H9 (cell line): ENCODE measurements around the gene EFCAB11. TPM values are rescaled to one million over a fixed set of nuclear protein-coding genes. Genes with fewer than 3 reads are reported as not detected.
A peak's percentile ranks its signal among the peaks of the same experiment; 100 is the strongest.

Experiments used
- DNase-seq: peaks from one replicate; pipeline ENCODE4 v3.0.0-alpha.2; 2017
- H2AFZ ChIP-seq: one replicate; pipeline ENCODE4 v1.6.1; 2013; ENCODE audit warnings: mild to moderate bottlenecking, low read length, control low read depth, moderate library complexity
- H2AK5ac ChIP-seq: 2 replicates; pipeline ENCODE4 v1.6.1; 2013; ENCODE audit warnings: low read length, control low read depth, mixed read lengths; ENCODE audit not compliant: insufficient read length
- H2BK120ac ChIP-seq: one replicate; pipeline ENCODE4 v1.6.1; 2013; ENCODE audit warnings: low read depth, mild to moderate bottlenecking, low read length, control low read depth, inconsistent platforms; ENCODE audit not compliant: poor library complexity, severe bottlenecking
- H2BK12ac ChIP-seq: 2 replicates; pipeline ENCODE4 v1.6.1; 2013; ENCODE audit warnings: low read length, control low read depth, mixed read lengths, low read depth; ENCODE audit not compliant: insufficient read length
- H2BK15ac ChIP-seq: 2 replicates; pipeline ENCODE4 v1.6.1; 2013; ENCODE audit warnings: low read depth, low read length, control low read depth
- H2BK20ac ChIP-seq: one replicate; pipeline ENCODE4 v1.6.1; 2013; ENCODE audit warnings: low read depth, mild to moderate bottlenecking, low read length, control low read depth, inconsistent platforms; ENCODE audit not compliant: poor library complexity, severe bottlenecking
- H2BK5ac ChIP-seq: 2 replicates; pipeline ENCODE4 v1.6.1; 2013; ENCODE audit warnings: low read length, control low read depth, mixed read lengths; ENCODE audit not compliant: insufficient read length
- H3K14ac ChIP-seq: 2 replicates; pipeline ENCODE4 v1.6.1; 2013; ENCODE audit warnings: low read length, control low read depth; ENCODE audit not compliant: insufficient read depth
- H3K18ac ChIP-seq: 2 replicates; pipeline ENCODE4 v1.6.1; 2013; ENCODE audit warnings: low read depth, mild to moderate bottlenecking, mixed read lengths, low read length, control low read depth; ENCODE audit not compliant: insufficient read length
- H3K23ac ChIP-seq: 2 replicates; pipeline ENCODE4 v1.6.1; 2013; ENCODE audit warnings: low read length, control low read depth, mixed read lengths, low read depth; ENCODE audit not compliant: insufficient read length
- H3K23me2 ChIP-seq: 2 replicates; pipeline ENCODE4 v1.6.1; 2013; ENCODE audit warnings: low read depth, mild to moderate bottlenecking, mixed read lengths, low read length, control low read depth; ENCODE audit not compliant: insufficient read length, poor library complexity, severe bottlenecking
- H3K27ac ChIP-seq: 2 replicates; pipeline ENCODE4 v1.5.1; 2013; ENCODE audit warnings: low read length, control low read depth, mixed read lengths, low read depth; ENCODE audit not compliant: insufficient read length
- H3K27me3 ChIP-seq: 2 replicates; pipeline ENCODE4 v1.6.1; 2013; ENCODE audit warnings: low read length, control low read depth, inconsistent platforms; ENCODE audit not compliant: insufficient read depth
- H3K4ac ChIP-seq: 2 replicates; pipeline ENCODE4 v1.6.1; 2013; ENCODE audit warnings: low read depth, mild to moderate bottlenecking, control low read depth, inconsistent platforms, low read length, moderate library complexity
- H3K4me1 ChIP-seq: 2 replicates; pipeline ENCODE4 v1.6.1; 2013; ENCODE audit warnings: low read length, control low read depth, inconsistent platforms; ENCODE audit not compliant: insufficient read depth
- H3K4me2 ChIP-seq: 2 replicates; pipeline ENCODE4 v1.6.1; 2013; ENCODE audit warnings: low read length, control low read depth, mixed read lengths; ENCODE audit not compliant: insufficient read length, insufficient read depth
- H3K56ac ChIP-seq: 2 replicates; pipeline ENCODE4 v1.6.1; 2013; ENCODE audit warnings: low read depth, mild to moderate bottlenecking, mixed read lengths, low read length, control low read depth; ENCODE audit not compliant: insufficient read length
- H3K79me1 ChIP-seq: 2 replicates; pipeline ENCODE4 v1.6.1; 2013; ENCODE audit warnings: low read depth, mild to moderate bottlenecking, moderate library complexity, low read length, control low read depth, inconsistent platforms; ENCODE audit not compliant: insufficient read depth, poor library complexity, severe bottlenecking
- H3K79me2 ChIP-seq: 2 replicates; pipeline ENCODE4 v1.6.1; 2013; ENCODE audit warnings: low read length, control low read depth, inconsistent platforms; ENCODE audit not compliant: insufficient read depth
- H3K9ac ChIP-seq: 2 replicates; pipeline ENCODE4 v1.6.1; 2013; ENCODE audit warnings: low read length, control low read depth, mixed read lengths; ENCODE audit not compliant: insufficient read length; ENCODE audit errors: extremely low read depth
- H3K9me3 ChIP-seq: one replicate; pipeline ENCODE4 v1.6.1; 2013; ENCODE audit warnings: low read depth, low read length, inconsistent platforms; ENCODE audit not compliant: control insufficient read depth
- H3T11ph ChIP-seq: one replicate; pipeline ENCODE4 v1.6.1; 2013; ENCODE audit warnings: mild to moderate bottlenecking, low read length, control low read depth, inconsistent platforms
- H4K20me1 ChIP-seq: one replicate; pipeline ENCODE4 v1.6.1; 2013; ENCODE audit not compliant: control insufficient read depth, insufficient read length, insufficient read depth
- H4K5ac ChIP-seq: 2 replicates; pipeline ENCODE4 v1.6.1; 2013; ENCODE audit warnings: low read depth, mild to moderate bottlenecking, mixed read lengths, low read length, control low read depth; ENCODE audit not compliant: insufficient read length
- H4K8ac ChIP-seq: replicated peaks from 2 replicates; pipeline ENCODE4 v1.6.1; 2013; ENCODE audit warnings: low read length, control low read depth, mixed read lengths, low read depth; ENCODE audit not compliant: insufficient read length
- H4K91ac ChIP-seq: 2 replicates; pipeline ENCODE4 v1.6.1; 2013; ENCODE audit warnings: low read depth, mild to moderate bottlenecking, moderate library complexity, mixed read lengths, low read length, control low read depth; ENCODE audit not compliant: insufficient read length
- H3K27ac Mint-ChIP-seq, 3 experiments: 2 replicates in 2 of 3; 3 replicates in 1 of 3; pipeline ENCODE4 v1.8.0; 2020 to 2021; ENCODE audit warnings: mixed read lengths in 3 of 3, mild to moderate bottlenecking in 1 of 3, moderate library complexity in 1 of 3
- H3K27me3 Mint-ChIP-seq: 2 replicates; pipeline ENCODE4 v1.8.0; 2021; ENCODE audit warnings: low read depth, mild to moderate bottlenecking, moderate library complexity, mixed read lengths
- H3K36me3 Mint-ChIP-seq, 3 experiments: 2 replicates in 2 of 3; 3 replicates in 1 of 3; pipeline ENCODE4 v1.8.0; 2020 to 2021; ENCODE audit warnings: low read depth in 3 of 3, mixed read lengths in 3 of 3; ENCODE audit not compliant: insufficient read depth in 1 of 3
- H3K4me1 Mint-ChIP-seq, 2 experiments: 2 replicates each; pipeline ENCODE4 v1.8.0; 2020; ENCODE audit warnings: mixed read lengths in 2 of 2
- H3K4me3 Mint-ChIP-seq, 2 experiments: 2 replicates in 1 of 2; 3 replicates in 1 of 2; pipeline ENCODE4 v1.8.0; 2020 to 2021; ENCODE audit warnings: mild to moderate bottlenecking in 2 of 2, mixed read lengths in 2 of 2, moderate library complexity in 1 of 2
- H3K9me3 Mint-ChIP-seq, 2 experiments: 2 replicates in 1 of 2; 3 replicates in 1 of 2; pipeline ENCODE4 v1.8.0; 2020; ENCODE audit warnings: mild to moderate bottlenecking in 2 of 2, mixed read lengths in 2 of 2, moderate library complexity in 1 of 2
- WGBS: extraction: QIAGEN DNeasy Blood & Tissue Kit; methylation state at CpG from one replicate; pipeline ENCODE4 v1.1.7; 2013; ENCODE audit warnings: missing lambda C conversion rate, low lambda C conversion rate, mixed read lengths; ENCODE audit not compliant: insufficient read length; ENCODE audit errors: extremely low coverage; 5-methylcytosine and 5-hydroxymethylcytosine counted together
- total RNA-seq: library from RNA; stranded (reverse); gene quantifications from 2 replicates; pipeline ENCODE4 v1.2.1, GENCODE V29; 2021
- TF ChIP-seq, protein P1 (sequence below): fragments of 200-600 bp; sonication (generic); conservative IDR thresholded peaks from 3 replicates; pipeline ENCODE4 v1.8.0; 2021; ENCODE audit warnings: antibody characterized with exemption, mild to moderate bottlenecking

EFCAB11 gene
- total RNA-seq, 1 experiment from 2014 or later = 17.4 TPM

GRCh38 chr14:89955022-89955744 lies 653 bp upstream of the EFCAB11 start:
- no CpG with 5 or more reads among the region's 20 CpGs for WGBS
- peaks cover 14 to 37% (median 22%) of the 10 kb centered on the region in 3 experiments for H3K36me3 Mint-ChIP-seq
- peak overlapping the region in 2 of 3 experiments; percentile 80 to 82; a peak in 4 of 7 replicates for H3K27ac Mint-ChIP-seq
- no peaks in the 10 kb centered on the region for H3K9me3 ChIP-seq
- no peak overlapping the region for H3K27ac ChIP-seq
- peak overlapping the region; percentile 94 to 96 for H3K4me3 Mint-ChIP-seq
- peaks cover 0 to 2% of the 10 kb centered on the region in 2 experiments; a peak in 1 of 5 replicates for H3K9me3 Mint-ChIP-seq
- H2AK5ac ChIP-seq = no peak overlapping the region
- no peak for DNase-seq
- H4K91ac ChIP-seq = no peak overlapping the region
- no peak overlapping the region for H3K23ac ChIP-seq
- H3K4ac ChIP-seq = no peak overlapping the region
- peak overlapping the region; percentile 59 for H3K9ac ChIP-seq
- no peak overlapping the region for H2BK5ac ChIP-seq
- TF ChIP-seq, protein P1, sequence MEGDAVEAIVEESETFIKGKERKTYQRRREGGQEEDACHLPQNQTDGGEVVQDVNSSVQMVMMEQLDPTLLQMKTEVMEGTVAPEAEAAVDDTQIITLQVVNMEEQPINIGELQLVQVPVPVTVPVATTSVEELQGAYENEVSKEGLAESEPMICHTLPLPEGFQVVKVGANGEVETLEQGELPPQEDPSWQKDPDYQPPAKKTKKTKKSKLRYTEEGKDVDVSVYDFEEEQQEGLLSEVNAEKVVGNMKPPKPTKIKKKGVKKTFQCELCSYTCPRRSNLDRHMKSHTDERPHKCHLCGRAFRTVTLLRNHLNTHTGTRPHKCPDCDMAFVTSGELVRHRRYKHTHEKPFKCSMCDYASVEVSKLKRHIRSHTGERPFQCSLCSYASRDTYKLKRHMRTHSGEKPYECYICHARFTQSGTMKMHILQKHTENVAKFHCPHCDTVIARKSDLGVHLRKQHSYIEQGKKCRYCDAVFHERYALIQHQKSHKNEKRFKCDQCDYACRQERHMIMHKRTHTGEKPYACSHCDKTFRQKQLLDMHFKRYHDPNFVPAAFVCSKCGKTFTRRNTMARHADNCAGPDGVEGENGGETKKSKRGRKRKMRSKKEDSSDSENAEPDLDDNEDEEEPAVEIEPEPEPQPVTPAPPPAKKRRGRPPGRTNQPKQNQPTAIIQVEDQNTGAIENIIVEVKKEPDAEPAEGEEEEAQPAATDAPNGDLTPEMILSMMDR = no peak
- no peaks in the 10 kb centered on the region for H3K79me2 ChIP-seq
- H3K79me1 ChIP-seq = peaks cover 3% of the 10 kb centered on the region
- H3K23me2 ChIP-seq = peaks cover 19% of the 10 kb centered on the region
- H3K27me3 ChIP-seq = no peaks in the 10 kb centered on the region
- H3K14ac ChIP-seq = no peak overlapping the region
- H2BK20ac ChIP-seq = no peak overlapping the region
- peak overlapping the region; percentile 75 for H2AFZ ChIP-seq
- H4K8ac ChIP-seq = no peak overlapping the region
- no peak overlapping the region for H2BK15ac ChIP-seq
- H3K56ac ChIP-seq = no peak overlapping the region
- H3K4me1 Mint-ChIP-seq = peaks cover 33 to 36% of the 10 kb centered on the region in 2 experiments
- no peak overlapping the region for H2BK120ac ChIP-seq
- peaks cover 3% of the 10 kb centered on the region; the same call in 1 of the 2 replicates for H3K4me1 ChIP-seq
- H3K4me2 ChIP-seq = peak overlapping the region; percentile 98
- no peak overlapping the region for H4K5ac ChIP-seq
- no peak overlapping the region for H2BK12ac ChIP-seq
- H4K20me1 ChIP-seq = no peaks in the 10 kb centered on the region
- no peak overlapping the region for H3T11ph ChIP-seq
- peak overlapping the region; percentile 66 for H3K18ac ChIP-seq
- H3K27me3 Mint-ChIP-seq = no peaks in the 10 kb centered on the region; the same call in 1 of the 2 replicates
